B cell (primary cell): Measurements from ENCODE around the gene UPF3B. TPM values are rescaled to one million over a fixed set of nuclear protein-coding genes. Genes with fewer than 3 reads are reported as not detected.
"Not testable (repeated sequence)": the region's sequence is repeated elsewhere in the genome, so short reads cannot be mapped to it uniquely, and the experiment has no call there.

Experiments
- ATAC-seq: fragments of 200-7000 bp; cut with Tn5 transposase; one replicate; pipeline ENCODE4 v1.10.0; 2021; ENCODE audit warnings: low read depth, mild to moderate bottlenecking, moderate number of reproducible peaks, moderate library complexity
- CTCF ChIA-PET: fragments of 350-600 bp; sonication (Branson Sonifier 250); formaldehyde crosslinking; loops from one replicate; lab custom pipeline; 2021; ENCODE audit warnings: antibody characterized with exemption, inconsistent platforms; lab: Charles Lee
- POLR2A ChIA-PET: fragments of 350-600 bp; sonication (Branson Sonifier 250); formaldehyde crosslinking; loops from one replicate; lab custom pipeline; 2021; ENCODE audit warnings: antibody characterized with exemption; lab: Charles Lee
- DNase-seq: peaks from one replicate; pipeline ENCODE4 v3.0.0; 2013
- H2AFZ ChIP-seq: 2 replicates; pipeline ENCODE4 v1.6.1; 2012; ENCODE audit warnings: mild to moderate bottlenecking, low read depth, low read length; ENCODE audit not compliant: insufficient read depth, poor library complexity, severe bottlenecking
- H3K27ac ChIP-seq, 2 donors: 1 replicate in 1 of 2; 2 replicates in 1 of 2; pipeline ENCODE4 v1.5.1; 2012 to 2013; ENCODE audit warnings: low read length in 2 of 2, mild to moderate bottlenecking in 2 of 2, moderate library complexity in 1 of 2
- H3K27me3 ChIP-seq, 4 experiments: fragments of 200-600 bp in 1 of 4; sonication (generic) in 1 of 4; replicated peaks in 1 of 4; 1 replicate in 2 of 4; 2 replicates in 2 of 4; pipeline versions ENCODE4 v1.6.1 to v1.7.0; 2013 to 2016; ENCODE audit warnings: low read length in 3 of 4, mild to moderate bottlenecking in 2 of 4, mixed read lengths in 1 of 4, moderate library complexity in 1 of 4; ENCODE audit not compliant: insufficient read depth in 4 of 4, control insufficient read depth in 3 of 4; ENCODE audit errors: control extremely low read depth in 1 of 4
- H3K36me3 ChIP-seq, 2 experiments: replicated peaks in 1 of 2; 1 replicate in 1 of 2; 2 replicates in 1 of 2; pipeline versions ENCODE4 v1.6.1 to v1.7.1; 2013; ENCODE audit warnings: low read length in 1 of 2; ENCODE audit not compliant: insufficient read depth in 2 of 2, control insufficient read depth in 1 of 2; ENCODE audit errors: control extremely low read depth in 1 of 2, extremely low read depth in 1 of 2
- H3K4me1 ChIP-seq, 2 donors: fragments of 200-600 bp in 1 of 2; sonication (generic) in 1 of 2; 1 replicate in 1 of 2; 2 replicates in 1 of 2; pipeline versions ENCODE4 v1.5.1 to v1.6.1; 2013 to 2017; ENCODE audit warnings: low read length in 2 of 2; ENCODE audit not compliant: control insufficient read depth in 2 of 2, insufficient read depth in 2 of 2
- H3K4me2 ChIP-seq: replicated peaks from 2 replicates; pipeline ENCODE3; 2012; ENCODE audit warnings: mild to moderate bottlenecking, low read depth, low read length; ENCODE audit not compliant: poor library complexity, severe bottlenecking
- H3K4me3 ChIP-seq, 5 experiments: fragments of 200-600 bp in 1 of 5; sonication (generic) in 1 of 5; 1 replicate in 3 of 5; 2 replicates in 2 of 5; pipeline versions ENCODE4 v1.5.1 to v1.7.0; 2011 to 2016; ENCODE audit warnings: low read length in 4 of 5, mild to moderate bottlenecking in 4 of 5, low read depth in 2 of 5, control low read depth in 1 of 5, moderate library complexity in 1 of 5; ENCODE audit not compliant: insufficient read depth in 1 of 5; ENCODE audit errors: control extremely low read depth in 1 of 5, extremely low read depth in 1 of 5
- H3K79me2 ChIP-seq: fragments of 200-600 bp; sonication (generic); one replicate; pipeline ENCODE4 v1.6.0; 2016; ENCODE audit warnings: low read length; ENCODE audit not compliant: control insufficient read depth, insufficient read depth
- H3K9ac ChIP-seq: fragments of 200-600 bp; sonication (generic); 2 replicates; pipeline ENCODE4 v1.6.1; 2017; ENCODE audit warnings: mild to moderate bottlenecking, low read length, moderate library complexity
- H3K9me3 ChIP-seq, 3 donors: one replicate each; pipeline versions ENCODE4 v1.6.1 to v1.7.1; 2013; ENCODE audit warnings: low read length in 2 of 3; ENCODE audit not compliant: control insufficient read depth in 2 of 3, insufficient read depth in 1 of 3; ENCODE audit errors: control extremely low read depth in 1 of 3
- H4K20me1 ChIP-seq: 2 replicates; pipeline ENCODE4 v1.6.0; 2012; ENCODE audit warnings: mild to moderate bottlenecking, low read length; ENCODE audit not compliant: insufficient read depth, control insufficient read depth, poor library complexity, severe bottlenecking
- H3K27ac Mint-ChIP-seq: one replicate; pipeline ENCODE4 v1.8.0; 2021; ENCODE audit warnings: mixed read lengths
- H3K27me3 Mint-ChIP-seq: one replicate; pipeline ENCODE4 v1.8.0; 2021; ENCODE audit warnings: mixed read lengths
- H3K4me1 Mint-ChIP-seq: one replicate; pipeline ENCODE4 v1.8.0; 2021; ENCODE audit warnings: mixed read lengths
- H3K4me3 Mint-ChIP-seq: one replicate; pipeline ENCODE4 v1.8.0; 2021; ENCODE audit warnings: mixed read lengths
- H3K9me3 Mint-ChIP-seq: one replicate; pipeline ENCODE4 v1.8.0; 2022; ENCODE audit warnings: mixed read lengths; ENCODE audit not compliant: insufficient read depth
- CTCF ChIP-seq: fragments of 200-600 bp; IDR thresholded peaks from one replicate; pipeline ENCODE4 v1.8.0; 2022; ENCODE audit warnings: antibody characterized with exemption, mild to moderate bottlenecking
- EZH2 ChIP-seq: IDR thresholded peaks from 2 replicates; pipeline ENCODE4 v1.6.1; 2012; ENCODE audit warnings: borderline replicate concordance, low read depth, mild to moderate bottlenecking, moderate library complexity, low read length; ENCODE audit not compliant: insufficient read depth, poor library complexity, severe bottlenecking
- WGBS: methylation state at CpG from one replicate; pipeline ENCODE4 v1.1.5; 2013; ENCODE audit warnings: missing lambda C conversion rate; ENCODE audit not compliant: insufficient coverage; 5-methylcytosine and 5-hydroxymethylcytosine counted together
- intact Hi-C: fragments of 100-400 bp; cut with micrococcal nuclease; formaldehyde crosslinking; loops from one replicate; pipeline ENCODE4 v1.10.0; 2022
- polyA plus RNA-seq: library from polyadenylated mRNA; depleted of rRNA; stranded (reverse); fragments of >200 nt; gene quantifications from 2 replicates; pipeline ENCODE4 v1.2.3, GENCODE V29; 2012
- total RNA-seq, 2 donors: library from RNA; stranded (reverse); fragments of 120-200 nt in 1 of 2; gene quantifications; 1 replicate in 1 of 2; 2 replicates in 1 of 2; pipeline versions ENCODE4 v1.2.3 to v1.2.4, GENCODE V29; 2013 to 2022

Gene UPF3B
- total and polyA plus RNA-seq, 2 donors (not counting 1 experiment from before 2014, with no cell fraction given) = 3.6 to 22.1 TPM

GRCh38 chrX:119821703-119822102, 31.1 kb downstream of the UPF3B start:
- WGBS = no CpG with 5 or more reads among the region's 3 CpGs
- H3K9ac ChIP-seq, H3K27me3 Mint-ChIP-seq, H3K79me2 ChIP-seq, H4K20me1 ChIP-seq, H3K4me3 ChIP-seq, H3K9me3 Mint-ChIP-seq, CTCF ChIA-PET, H3K27me3 ChIP-seq, H3K9me3 ChIP-seq, H3K36me3 ChIP-seq: not testable (repeated sequence)
- peak overlapping the region; percentile 82 for H3K27ac Mint-ChIP-seq
- peak overlapping the region; percentile 16 for H3K4me3 Mint-ChIP-seq
- POLR2A ChIA-PET = interaction anchor here (0.9 to 1.3 kb wide), 2 partner anchors 21 to 31 kb away, joined by 5 read pairs; partner anchors contain the start of gene RPL39
- intact Hi-C loops = loop anchor here (1.0 to 2.0 kb wide), 2 partner anchors 30 to 31 kb away; partner anchors contain the start of genes RPL39 and UPF3B
- DNase-seq = peak; percentile 75
- peaks cover 11% of the 10 kb centered on the region for H3K4me1 Mint-ChIP-seq
- ATAC-seq = peak; percentile 93
- Histone ChIP-seq H3K4me2 (peak overlapping the region; percentile 32), H3K4me1 (peaks cover 8 to 13% of the 10 kb centered on the region in 2 donors), H2AFZ (peak overlapping the region; percentile 8), H3K27ac (peak overlapping the region; percentile 59 to 82)

GRCh38 chrX:119817130-119817690, 35.6 kb downstream of the UPF3B start:
- CTCF ChIA-PET = interaction anchor here (0.7 kb wide), 1 partner anchor 33 kb away, joined by 3 read pairs; no protein-coding TSS in a partner anchor
- H3K27me3 Mint-ChIP-seq = no peaks in the 10 kb centered on the region

More at GRCh38 chrX:119817130-119817690, 35.6 kb downstream of the UPF3B start:
- H3K4me1 Mint-ChIP-seq = peaks cover 6% of the 10 kb centered on the region
- Histone ChIP-seq H3K27me3 (no peaks in the 10 kb centered on the region), H3K9ac (no peak overlapping the region), H4K20me1 (no peaks in the 10 kb centered on the region), H3K9me3 (no peaks in the 10 kb centered on the region), H3K4me2 (no peak overlapping the region), H3K4me3 (no peak overlapping the region), H2AFZ (no peak overlapping the region), H3K79me2 (no peaks in the 10 kb centered on the region), H3K4me1 (peaks cover 7 to 10% of the 10 kb centered on the region in 2 donors), H3K36me3 (no peaks in the 10 kb centered on the region), H3K27ac (no peak overlapping the region)
- POLR2A ChIA-PET = no interaction called here
- TF ChIP-seq EZH2 (no peak), CTCF (no peak)
- no peaks in the 10 kb centered on the region for H3K9me3 Mint-ChIP-seq
- no CpG with 5 or more reads among the region's 6 CpGs for WGBS
- H3K4me3 Mint-ChIP-seq = no peak overlapping the region
- intact Hi-C loops = no loop called here
- ATAC-seq (no peak), DNase-seq (no peak)
- H3K27ac Mint-ChIP-seq = no peak overlapping the region
